Activated T-helper 17 cell treated with anti-CD3 and anti-CD28 coated beads, Interleukin-2, amount 50 U/mL, for 72 hours (primary cell): ENCODE measurements around the gene ATP2A1. TPM values are rescaled to one million over a fixed set of nuclear protein-coding genes. Genes with fewer than 3 reads are reported as not detected.
A peak's percentile ranks its signal among the peaks of the same experiment; 100 is the strongest.
"Not testable (repeated sequence)": the region's sequence is repeated elsewhere in the genome, so short reads cannot be mapped to it uniquely, and the experiment has no call there.

ENCODE experiments used
- ATAC-seq: fragments of 150-1000 bp; cut with Tn5 transposase; replicated peaks from 2 replicates; pipeline ENCODE4 v1.10.0; 2021; ENCODE audit warnings: mild to moderate bottlenecking, moderate library complexity
- H3K27ac Mint-ChIP-seq: one replicate; pipeline ENCODE4 v1.8.0; 2022; ENCODE audit warnings: mixed read lengths
- H3K27me3 Mint-ChIP-seq: one replicate; pipeline ENCODE4 v1.8.0; 2022; ENCODE audit warnings: mixed read lengths
- H3K36me3 Mint-ChIP-seq: one replicate; pipeline ENCODE4 v1.8.0; 2022; ENCODE audit warnings: low read depth, mild to moderate bottlenecking, mixed read lengths
- H3K4me1 Mint-ChIP-seq: one replicate; pipeline ENCODE4 v1.8.0; 2022; ENCODE audit warnings: mixed read lengths
- H3K4me3 Mint-ChIP-seq: one replicate; pipeline ENCODE4 v1.8.0; 2022; ENCODE audit warnings: mild to moderate bottlenecking, mixed read lengths
- H3K9me3 Mint-ChIP-seq: one replicate; pipeline ENCODE4 v1.8.0; 2022; ENCODE audit warnings: mixed read lengths
- total RNA-seq, 2 donors: library from RNA; stranded (reverse); gene quantifications; one replicate each; pipeline ENCODE4 v1.2.3, GENCODE V29; 2022

Gene ATP2A1
- total RNA-seq, 2 donors from 2014 or later: 2.2 to 3.1 TPM

GRCh38 chr16:28844226-28844885, 33.9 kb upstream of the ATP2A1 start:
- Mint-ChIP-seq H3K27ac (peak overlapping the region; percentile 98), H3K4me3 (peak overlapping the region; percentile 94), H3K27me3 (no peaks in the 10 kb centered on the region), H3K36me3 (peaks cover 57% of the 10 kb centered on the region), H3K9me3 (no peaks in the 10 kb centered on the region), H3K4me1 (peaks cover 14% of the 10 kb centered on the region)
- no peak for ATAC-seq

- no peaks in the 10 kb centered on the region for H3K9me3 Mint-ChIP-seq
- H3K4me3 Mint-ChIP-seq: peak overlapping the region; percentile 94
- peaks cover 57% of the 10 kb centered on the region for H3K36me3 Mint-ChIP-seq
- H3K27ac Mint-ChIP-seq: peak overlapping the region; percentile 98
- no peak for ATAC-seq
- H3K27me3 Mint-ChIP-seq: no peaks in the 10 kb centered on the region
- H3K4me1 Mint-ChIP-seq: peaks cover 14% of the 10 kb centered on the region
Measured at GRCh38 chr16:28845293-28845692, 33.0 kb upstream of the ATP2A1 start.

DNA sequence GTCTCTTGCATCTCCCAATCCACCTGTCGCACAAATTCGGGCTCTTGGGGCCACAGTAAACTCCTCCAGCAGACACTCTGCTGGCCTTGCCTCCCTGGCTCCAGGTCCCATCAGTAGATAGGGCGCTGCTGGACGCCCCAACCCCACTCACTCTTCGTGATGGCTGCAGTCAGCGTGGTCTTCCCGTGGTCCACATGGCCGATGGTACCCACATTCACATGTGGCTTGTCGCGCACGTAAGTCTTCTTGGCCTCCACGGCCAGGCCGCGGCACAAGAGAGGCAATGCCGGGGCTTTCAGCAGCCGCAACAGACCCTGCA, 32.6 kb upstream of the ATP2A1 start:
- H3K36me3 Mint-ChIP-seq: peaks cover 57% of the 10 kb centered on the region
- no peaks in the 10 kb centered on the region for H3K27me3 Mint-ChIP-seq
- H3K27ac Mint-ChIP-seq: peak overlapping the region; percentile 98
- H3K4me1 Mint-ChIP-seq: peaks cover 14% of the 10 kb centered on the region
- H3K4me3 Mint-ChIP-seq: peak overlapping the region; percentile 94
- peak; percentile 0 for ATAC-seq
- H3K9me3 Mint-ChIP-seq: no peaks in the 10 kb centered on the region

DNA sequence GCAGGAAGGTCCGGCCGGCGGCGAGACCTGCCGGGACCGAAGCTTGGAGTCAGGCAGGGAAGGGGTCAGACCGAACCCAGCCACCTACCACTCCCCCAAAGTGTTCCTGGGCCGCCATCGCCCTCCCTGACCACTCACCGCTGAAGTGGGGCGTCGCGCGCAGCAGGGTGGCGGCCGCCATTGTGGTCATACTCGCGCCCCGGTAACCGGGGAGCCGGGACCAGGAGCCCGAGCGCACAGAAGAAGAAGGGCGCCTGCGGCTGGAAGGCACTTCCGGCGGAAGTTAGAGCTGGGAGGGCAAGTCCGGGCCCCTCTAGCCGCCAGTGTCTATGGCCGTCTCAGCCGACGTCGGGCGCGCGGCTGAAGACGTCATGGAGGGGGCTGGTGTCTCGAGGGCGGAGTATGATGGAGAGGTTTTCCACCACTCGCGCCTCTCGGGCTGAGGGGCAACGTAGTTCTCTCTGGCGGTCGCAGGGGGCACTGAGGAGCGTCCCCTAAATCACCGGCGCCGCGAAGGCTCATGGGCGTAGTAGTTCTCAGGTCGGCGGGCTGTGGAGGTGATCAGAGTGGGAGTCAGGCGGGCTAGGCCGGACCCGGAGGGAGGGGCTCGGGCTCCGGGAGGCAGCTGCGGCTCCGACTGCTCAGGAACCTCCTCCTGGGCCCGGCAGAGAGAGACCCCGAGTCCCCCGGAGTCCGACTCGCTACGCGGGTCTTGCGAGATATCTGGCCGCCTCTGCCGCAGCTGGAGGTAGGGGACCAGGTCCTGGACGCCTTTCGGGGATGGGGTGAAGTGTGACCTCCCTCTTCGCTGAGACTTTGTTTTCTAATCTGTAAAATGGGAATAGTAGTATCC, 32.0 kb upstream of the ATP2A1 start, which contains the start of gene TUFM:
TSS of gene TUFM (minus strand) at position 269 of the 853 bp plus-strand sequence. CDS start at position 190, 79 bp downstream.
- peak; percentile 97 for ATAC-seq
- peaks cover 53% of the 10 kb centered on the region for H3K36me3 Mint-ChIP-seq

GRCh38 chr16:28846933-28847273, 31.4 kb upstream of the ATP2A1 start:
- no peaks in the 10 kb centered on the region for H3K9me3 Mint-ChIP-seq
- peak; percentile 11 for ATAC-seq
- H3K27me3 Mint-ChIP-seq: no peaks in the 10 kb centered on the region
- peak overlapping the region; percentile 94 for H3K4me3 Mint-ChIP-seq
- H3K36me3 Mint-ChIP-seq: peaks cover 47% of the 10 kb centered on the region
- peaks cover 14% of the 10 kb centered on the region for H3K4me1 Mint-ChIP-seq
- peak overlapping the region; percentile 98 for H3K27ac Mint-ChIP-seq

More for the DNA sequence above, 32.0 kb upstream of the ATP2A1 start, which contains the start of gene TUFM:
- H3K9me3 Mint-ChIP-seq: no peaks in the 10 kb centered on the region
- H3K27me3 Mint-ChIP-seq: no peaks in the 10 kb centered on the region
- peak within 1 kb of the TSS; percentile 94 for H3K4me3 Mint-ChIP-seq
- H3K27ac Mint-ChIP-seq: peak within 1 kb of the TSS; percentile 98
- H3K4me1 Mint-ChIP-seq: peaks cover 14% of the 10 kb centered on the region

DNA sequence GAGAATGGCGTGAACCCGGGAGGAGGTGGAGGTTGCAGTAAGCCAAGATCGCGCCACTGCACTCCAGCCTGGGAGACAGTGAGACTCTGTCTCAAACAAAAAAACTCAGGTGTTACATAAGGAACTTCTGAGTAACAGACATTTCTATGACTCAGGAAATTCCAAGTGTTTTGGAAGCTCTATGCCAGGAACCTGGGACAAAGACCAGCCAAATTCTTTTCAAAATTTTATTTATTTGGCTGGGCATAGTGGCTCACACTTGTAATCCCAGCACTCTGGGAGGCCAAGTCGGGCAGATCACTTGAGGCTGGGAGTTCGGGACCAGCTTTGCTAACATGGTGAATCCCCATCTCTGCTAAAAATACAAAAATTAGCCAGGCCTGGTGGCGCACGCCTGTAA, 19.9 kb upstream of the ATP2A1 start:
- no peak overlapping the region for H3K4me3 Mint-ChIP-seq
- peaks cover 13% of the 10 kb centered on the region for H3K4me1 Mint-ChIP-seq
- H3K36me3 Mint-ChIP-seq: peaks cover 7% of the 10 kb centered on the region
- H3K27ac Mint-ChIP-seq: no peak overlapping the region
- no peak for ATAC-seq
- no peaks in the 10 kb centered on the region for H3K27me3 Mint-ChIP-seq
- no peaks in the 10 kb centered on the region for H3K9me3 Mint-ChIP-seq

DNA sequence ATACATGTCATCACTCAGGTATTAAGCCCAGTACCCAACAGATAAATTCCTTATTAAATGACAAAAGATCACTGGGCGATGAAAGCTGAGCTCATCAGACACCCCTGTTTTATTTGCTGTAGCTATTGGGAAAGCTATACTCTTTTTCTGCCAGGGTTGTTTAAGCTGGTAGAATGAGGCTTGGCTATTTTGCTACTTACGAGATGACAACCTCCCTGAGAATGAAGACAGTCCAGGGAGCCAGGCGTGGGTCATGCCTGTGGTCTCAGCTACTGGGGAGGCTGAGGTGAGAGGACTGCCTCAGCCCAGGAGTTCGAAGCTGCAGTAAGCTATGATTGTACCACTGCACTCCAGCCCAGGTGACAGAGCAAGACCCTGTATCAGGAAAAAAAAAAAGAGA, 19.0 kb upstream of the ATP2A1 start:
- Mint-ChIP-seq H3K4me1 (peaks cover 13% of the 10 kb centered on the region), H3K9me3 (no peaks in the 10 kb centered on the region), H3K4me3 (no peak overlapping the region), H3K36me3 (peaks cover 9% of the 10 kb centered on the region), H3K27me3 (no peaks in the 10 kb centered on the region), H3K27ac (peak overlapping the region; percentile 53)
- no peak for ATAC-seq

DNA sequence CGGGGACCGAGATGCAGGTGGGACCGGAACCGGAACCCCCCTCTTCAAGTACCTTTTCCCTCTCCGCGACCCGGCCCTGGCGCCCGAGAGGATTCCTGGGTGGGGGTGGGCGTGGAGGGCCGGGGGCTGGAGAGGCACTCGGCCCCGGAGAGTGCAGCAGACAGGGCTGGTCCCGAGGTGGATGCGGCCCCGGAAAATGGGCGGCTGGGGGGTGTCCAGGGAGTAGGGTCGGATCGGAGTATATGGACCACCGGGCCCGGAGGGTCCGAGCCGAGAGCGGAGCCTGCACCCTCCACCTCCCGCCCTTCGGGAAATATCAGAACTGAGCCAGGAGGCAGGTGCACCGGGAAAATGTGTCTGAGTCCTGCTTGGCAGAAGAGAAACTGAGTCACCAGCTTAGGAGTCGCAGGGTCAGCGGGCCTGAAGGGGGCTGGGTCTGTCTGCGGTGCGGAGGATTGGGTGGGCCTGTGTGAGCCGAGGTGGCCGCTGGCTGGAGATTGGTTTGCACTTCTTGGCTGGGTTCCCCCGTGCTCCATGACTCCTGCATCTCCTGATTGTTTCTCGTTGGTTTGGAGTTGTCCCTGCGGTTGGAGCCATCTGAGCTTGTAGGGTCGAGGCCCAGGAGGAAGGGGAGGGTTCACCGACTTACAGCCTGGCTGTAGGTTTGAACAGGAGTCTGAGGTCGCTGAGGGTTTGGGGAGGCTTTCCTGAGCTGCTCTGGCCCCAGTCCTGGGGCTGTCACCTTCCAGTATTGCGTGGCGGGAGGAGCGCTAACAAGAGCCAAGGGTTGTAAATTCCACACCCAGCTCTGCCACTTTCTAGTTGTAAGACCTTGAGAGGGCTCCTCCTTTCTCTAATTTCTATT, 14.1 kb upstream of the ATP2A1 start:
- no peaks in the 10 kb centered on the region for H3K9me3 Mint-ChIP-seq
- peaks cover 38% of the 10 kb centered on the region for H3K36me3 Mint-ChIP-seq
- H3K27me3 Mint-ChIP-seq: no peaks in the 10 kb centered on the region
- peak overlapping the region; percentile 92 for H3K27ac Mint-ChIP-seq
- peaks cover 18% of the 10 kb centered on the region for H3K4me1 Mint-ChIP-seq
- H3K4me3 Mint-ChIP-seq: peak overlapping the region; percentile 88
- no peak for ATAC-seq

DNA sequence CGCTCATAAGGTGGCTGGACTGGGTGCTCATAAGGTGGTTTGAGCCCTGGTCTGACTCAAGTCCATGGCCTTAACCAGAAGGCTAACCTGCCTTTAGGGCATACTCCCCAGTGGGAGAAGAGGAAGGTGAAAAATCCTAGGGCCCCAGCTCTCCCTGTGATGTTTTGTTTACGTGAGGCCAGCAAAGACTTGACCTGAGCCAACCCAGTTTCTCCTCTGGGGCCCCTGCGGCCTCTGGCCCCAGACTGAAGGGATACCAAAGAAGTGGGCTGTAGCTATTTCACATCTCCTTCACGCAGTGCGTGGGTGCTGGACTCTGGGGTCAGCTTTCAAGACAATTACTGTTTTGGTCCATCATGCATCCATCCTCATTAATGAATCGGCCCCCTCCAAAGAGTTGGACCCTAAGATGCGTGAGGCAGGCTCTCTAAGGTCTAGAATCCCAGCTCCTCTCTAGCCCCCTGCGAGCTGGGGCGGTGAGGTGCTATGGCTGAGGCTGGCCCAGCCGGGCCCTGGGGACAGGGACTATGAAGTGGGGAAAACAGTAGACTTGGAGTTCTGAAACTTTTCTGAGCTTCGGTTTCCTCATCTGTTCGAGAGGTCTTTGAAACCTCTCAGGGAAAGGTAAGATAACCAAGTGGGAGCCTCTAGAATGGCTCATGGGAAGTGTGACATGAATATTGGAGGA, 13.1 kb upstream of the ATP2A1 start:
- Mint-ChIP-seq H3K36me3 (peaks cover 48% of the 10 kb centered on the region), H3K27me3 (no peaks in the 10 kb centered on the region), H3K4me3 (peak overlapping the region; percentile 88), H3K4me1 (peaks cover 13% of the 10 kb centered on the region), H3K27ac (peak overlapping the region; percentile 92), H3K9me3 (no peaks in the 10 kb centered on the region)
- no peak for ATAC-seq

- Mint-ChIP-seq H3K4me1 (peaks cover 12% of the 10 kb centered on the region), H3K36me3 (peaks cover 55% of the 10 kb centered on the region), H3K27me3 (no peaks in the 10 kb centered on the region), H3K27ac (peak overlapping the region; percentile 54), H3K4me3 (no peak overlapping the region), H3K9me3 (no peaks in the 10 kb centered on the region)
- no peak for ATAC-seq
Measured at GRCh38 chr16:28865722-28866453, 12.4 kb upstream of the ATP2A1 start.

GRCh38 chr16:28866454-28866804, 11.9 kb upstream of the ATP2A1 start:
- Mint-ChIP-seq H3K36me3 (peaks cover 59% of the 10 kb centered on the region), H3K4me1 (peaks cover 12% of the 10 kb centered on the region), H3K27ac (no peak overlapping the region), H3K4me3 (no peak overlapping the region), H3K27me3 (no peaks in the 10 kb centered on the region), H3K9me3 (no peaks in the 10 kb centered on the region)
- no peak for ATAC-seq

DNA sequence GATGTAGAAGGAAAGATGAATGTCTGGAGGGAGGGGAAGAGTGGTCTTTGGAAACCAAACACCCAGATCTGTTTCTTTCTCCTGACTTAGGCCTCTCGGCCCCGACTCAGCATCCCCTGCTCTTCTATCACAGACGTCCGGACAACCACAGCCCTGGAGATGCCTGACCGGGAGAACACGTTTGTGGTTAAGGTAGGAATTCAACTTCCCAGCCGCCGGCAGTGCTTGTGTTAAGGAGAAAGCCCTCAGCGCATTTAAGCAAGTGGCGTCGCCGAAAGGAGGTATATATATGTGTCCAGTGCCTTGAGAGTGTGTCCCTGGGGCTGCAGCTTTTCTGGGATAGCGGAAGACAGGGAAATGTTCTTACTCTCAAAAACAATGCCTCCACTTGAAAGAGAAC, 11.0 kb upstream of the ATP2A1 start:
- Mint-ChIP-seq H3K9me3 (no peaks in the 10 kb centered on the region), H3K4me1 (peaks cover 9% of the 10 kb centered on the region), H3K27me3 (no peaks in the 10 kb centered on the region), H3K27ac (no peak overlapping the region), H3K36me3 (peaks cover 59% of the 10 kb centered on the region), H3K4me3 (no peak overlapping the region)
- no peak for ATAC-seq

GRCh38 chr16:28867646-28868045, 10.6 kb upstream of the ATP2A1 start:
- not testable (repeated sequence) for H3K4me3 Mint-ChIP-seq, H3K9me3 Mint-ChIP-seq, H3K4me1 Mint-ChIP-seq, H3K27me3 Mint-ChIP-seq, H3K27ac Mint-ChIP-seq, ATAC-seq
- peaks cover 63% of the 10 kb centered on the region for H3K36me3 Mint-ChIP-seq
